Caki2 (cell line): Measurements from ENCODE around the gene RNU1-4. TPM values are rescaled to one million over a fixed set of nuclear protein-coding genes. Genes with fewer than 3 reads are reported as not detected.
"Not testable (repeated sequence)": the region's sequence is repeated elsewhere in the genome, so short reads cannot be mapped to it uniquely, and the experiment has no call there.

Experiments used
- DNase-seq: peaks from one replicate; pipeline ENCODE4 v3.0.0-alpha.2; 2015; ENCODE audit warnings: low read depth
- in situ Hi-C: cut with HindIII; loops from 2 replicates; pipeline ENCODE4 v1.10.0; 2016; ENCODE audit warnings: low sequenced_read_pairs, low pct_unique_long_range_greater_than_20kb, mixed read lengths
- total RNA-seq: library from RNA; depleted of rRNA; stranded (reverse); fragments of >200 nt; shearing (Covaris generic); gene quantifications from 2 replicates; pipeline ENCODE4 v1.2.3, GENCODE V29; 2014; ENCODE audit warnings: low replicate concordance; rRNA removed

The RNU1-4 gene
- total RNA-seq, 1 experiment from 2014 or later, result not detected

DNA sequence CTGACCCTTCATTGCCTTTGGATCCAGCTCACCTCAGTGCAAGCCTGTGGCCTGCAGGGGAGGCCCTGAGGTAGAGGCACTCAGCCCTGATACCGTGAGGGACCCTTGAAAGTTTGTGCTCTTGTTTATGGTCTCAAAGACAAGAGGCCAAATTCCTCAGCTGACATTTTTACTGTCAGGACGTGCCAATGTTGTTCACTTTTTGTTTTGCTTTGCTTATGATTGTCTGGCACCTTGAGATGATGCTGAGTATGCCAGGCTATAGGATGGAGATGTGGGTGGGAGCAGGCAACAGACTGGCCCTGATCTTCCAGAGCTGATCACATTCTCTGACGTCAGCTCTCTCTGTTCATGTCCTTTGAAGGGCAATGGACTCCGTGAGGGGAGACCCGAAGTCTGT lies 36.5 kb downstream of the RNU1-4 start:
- in situ Hi-C loops, DNase-seq: not testable (repeated sequence)

DNA sequence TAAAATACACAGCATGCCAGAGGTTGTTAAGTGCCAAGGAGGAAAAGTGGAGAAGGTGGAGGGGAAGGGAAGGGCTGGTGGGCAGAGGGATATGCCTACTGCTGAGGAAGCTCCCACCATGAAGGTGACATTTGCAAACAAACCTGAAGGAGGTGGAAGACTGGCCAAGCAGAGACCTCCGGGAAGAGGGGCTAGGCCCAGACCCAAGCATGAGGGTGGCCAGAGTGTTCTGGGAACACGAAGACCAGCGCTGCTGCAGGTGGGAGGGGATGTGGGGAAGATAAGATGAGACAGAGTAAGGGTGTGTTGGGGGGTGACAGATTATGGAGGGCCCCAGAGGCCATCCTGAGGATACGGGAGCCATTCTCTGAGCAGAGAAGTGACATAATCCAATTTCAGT lies 37.5 kb downstream of the RNU1-4 start:
- DNase-seq, in situ Hi-C loops: not testable (repeated sequence)

DNA sequence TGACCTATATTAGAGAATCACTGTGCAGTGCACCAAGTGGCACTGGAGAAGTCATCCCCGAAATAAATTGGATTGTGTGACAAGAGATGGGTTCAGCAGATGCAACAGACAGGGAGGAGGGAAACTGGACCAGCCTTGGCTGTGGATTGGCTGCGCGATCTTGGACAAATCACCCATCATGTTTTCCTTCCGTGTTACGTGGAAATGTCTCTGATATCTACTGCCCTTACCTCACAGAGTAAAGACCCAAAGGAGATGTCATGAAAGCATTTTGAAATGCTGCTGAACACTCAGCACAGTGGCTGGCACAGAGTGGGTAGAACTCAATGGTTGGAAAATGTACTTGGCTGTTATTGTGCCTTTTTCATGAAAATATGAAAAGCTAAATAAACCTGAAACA lies 39.2 kb downstream of the RNU1-4 start:
- in situ Hi-C loops, DNase-seq: not testable (repeated sequence)

DNA sequence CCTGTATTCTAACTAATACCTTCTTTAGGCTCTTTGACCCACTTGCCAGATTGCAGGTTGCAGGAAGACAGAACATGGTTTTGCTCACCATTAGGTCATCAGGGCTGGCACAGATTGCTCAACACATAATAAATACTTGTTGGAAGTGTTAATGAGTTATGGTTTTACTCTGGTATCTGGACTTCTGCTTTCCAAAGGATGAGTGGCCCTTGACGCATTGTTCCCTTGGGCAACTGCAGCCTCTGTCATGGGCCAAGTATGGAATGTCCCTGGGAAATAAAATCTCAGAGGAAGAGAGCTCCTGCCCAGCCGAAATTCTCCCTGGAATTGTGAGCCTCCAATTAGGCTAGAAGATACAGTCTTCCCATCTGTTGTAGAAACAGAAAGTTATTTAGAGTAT lies 40.7 kb downstream of the RNU1-4 start:
- DNase-seq, result not testable (repeated sequence)

DNA sequence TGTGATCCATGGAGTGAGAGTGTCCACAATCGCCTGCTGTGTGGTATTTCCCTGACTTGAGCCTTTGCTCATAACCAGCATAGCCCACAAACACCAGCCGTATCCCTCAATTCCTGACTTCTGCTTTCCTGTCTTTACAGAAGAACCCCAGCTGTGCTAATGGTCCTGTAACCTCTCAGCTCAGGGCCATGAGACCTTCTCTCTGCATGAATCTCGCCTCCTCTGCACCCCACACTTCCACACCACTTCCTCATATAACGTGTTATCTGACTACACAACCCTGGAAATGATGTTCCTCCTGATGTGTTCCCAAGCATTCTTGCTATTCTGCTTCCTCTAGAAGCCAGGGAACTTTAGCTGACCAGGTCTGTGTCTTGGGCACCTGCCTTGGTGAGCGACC lies 41.3 kb downstream of the RNU1-4 start:
- DNase-seq, in situ Hi-C loops: not testable (repeated sequence)

More for the DNA sequence above, 40.7 kb downstream of the RNU1-4 start:
- in situ Hi-C loops, result not testable (repeated sequence)

DNA sequence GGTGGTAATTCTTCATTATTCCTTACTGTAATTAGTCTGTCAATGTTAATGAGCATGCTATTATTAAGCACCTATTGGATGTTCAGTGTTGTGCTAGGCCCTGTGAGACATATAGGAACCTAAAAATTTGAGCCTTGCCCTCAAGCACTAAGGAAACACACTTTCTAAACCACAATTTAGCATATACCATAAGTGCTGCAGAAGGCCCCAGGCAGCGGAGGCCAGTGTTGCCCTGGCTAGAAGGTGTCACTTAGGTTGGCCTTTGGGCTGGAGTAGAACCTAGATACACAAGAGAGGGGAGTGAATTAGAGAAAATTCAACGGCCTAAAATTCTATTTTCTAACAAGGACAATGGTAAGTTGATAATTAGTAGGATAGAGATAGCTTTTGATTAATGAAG lies 44.6 kb downstream of the RNU1-4 start:
- DNase-seq, in situ Hi-C loops: not testable (repeated sequence)

DNA sequence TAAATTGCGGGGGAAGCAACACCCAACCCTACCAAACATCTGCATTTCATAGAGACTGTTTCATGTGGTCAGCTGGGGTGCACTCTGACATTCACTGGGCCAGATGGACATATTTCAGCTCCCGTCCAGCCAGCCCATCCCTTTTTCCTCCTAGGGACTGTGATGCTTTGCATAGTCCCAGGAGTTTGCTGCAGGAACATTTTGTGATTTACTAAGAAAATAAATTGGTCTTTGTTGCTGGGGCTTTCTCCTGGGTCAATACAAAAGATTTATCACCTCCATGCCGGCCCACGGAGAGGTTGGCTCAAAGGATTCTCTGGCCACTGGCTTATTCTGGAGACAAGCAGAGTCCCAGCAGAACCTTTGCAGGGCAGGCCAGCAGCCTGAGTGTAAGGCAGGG lies 46.0 kb downstream of the RNU1-4 start:
- in situ Hi-C loops, DNase-seq: not testable (repeated sequence)

DNA sequence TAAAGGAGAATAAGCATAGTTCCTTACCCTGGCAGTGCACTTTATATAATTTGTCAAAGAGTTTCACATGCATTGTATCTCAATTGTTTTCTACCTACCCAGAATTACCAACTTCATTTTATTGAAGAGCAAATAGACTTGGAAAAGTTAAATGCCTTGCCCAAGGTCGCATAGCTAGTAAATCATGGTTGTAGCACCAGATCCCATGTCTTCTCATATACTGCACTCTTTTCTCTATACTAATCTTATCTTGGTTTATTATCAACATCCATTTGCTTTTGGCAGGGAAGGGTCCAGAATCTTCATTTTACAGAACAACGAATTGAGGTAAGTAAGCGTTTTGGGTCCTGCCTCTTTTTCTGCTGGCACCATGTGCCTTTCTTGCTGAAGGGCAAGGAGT lies 46.9 kb downstream of the RNU1-4 start:
- in situ Hi-C loops, DNase-seq: not testable (repeated sequence)

DNA sequence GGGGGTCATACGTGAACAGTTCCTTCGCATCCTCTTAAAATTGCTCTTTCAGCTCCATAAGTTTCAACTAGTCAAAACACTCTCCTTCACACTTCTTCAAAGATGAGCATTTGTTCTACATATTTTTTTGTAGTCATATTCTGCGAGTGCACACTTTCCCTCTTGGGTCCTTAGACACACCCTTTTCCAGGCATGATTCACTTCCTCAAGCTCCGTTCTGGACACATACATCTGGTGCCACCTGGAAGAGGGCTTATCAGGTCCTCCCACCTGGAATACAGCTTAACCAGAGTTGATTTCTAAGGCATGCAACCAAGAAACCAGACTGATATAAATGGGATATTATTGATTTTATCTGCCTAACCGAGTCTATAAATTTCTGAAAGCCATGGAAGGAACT lies 47.4 kb downstream of the RNU1-4 start:
- in situ Hi-C loops, DNase-seq: not testable (repeated sequence)

Other genes with a start within 250 kb of the RNU1-4 start
- gene RNU1-1, start 226.2 kb upstream of the RNU1-4 start, total RNA-seq, result not detected in 2 replicates
- 13.3 and 24.5 TPM in 2 replicates for gene NBPF1, start 127.0 kb upstream of the RNU1-4 start, total RNA-seq
- gene RNU1-3, start 73.6 kb upstream of the RNU1-4 start, total RNA-seq, result not detected in 2 replicates
- gene RNU1-2, start 155.5 kb downstream of the RNU1-4 start, total RNA-seq, result not detected in 2 replicates
- gene CROCC, start 181.4 kb downstream of the RNU1-4 start, total RNA-seq, result 8.0 and 15.7 TPM in 2 replicates
- gene MFAP2, start 240.1 kb downstream of the RNU1-4 start, total RNA-seq, result not detected in 2 replicates